Esophagus muscularis mucosa (tissue), 4 donors: ENCODE measurements around the gene CROCC. TPM values are rescaled to one million over a fixed set of nuclear protein-coding genes. Genes with fewer than 3 reads are reported as not detected.
"Not testable (repeated sequence)": the region's sequence is repeated elsewhere in the genome, so short reads cannot be mapped to it uniquely, and the experiment has no call there.

ENCODE experiments used
- DNase-seq: peaks from one replicate; pipeline ENCODE4 v3.0.0-alpha.2; 2017; ENCODE audit errors: extremely low spot score
- H3K27ac ChIP-seq, 4 donors: fragments of 200-600 bp; sonication (generic); replicated peaks in 1 of 4; 1 replicate in 3 of 4; 2 replicates in 1 of 4; pipeline ENCODE4 v1.5.1; 2016 to 2019; ENCODE audit warnings: mild to moderate bottlenecking in 1 of 4
- H3K27me3 ChIP-seq, 4 donors: fragments of 200-600 bp; sonication (generic); one replicate each; pipeline versions ENCODE4 v1.5.1 to v1.6.0; 2016 to 2019
- H3K36me3 ChIP-seq, 4 donors: fragments of 200-600 bp; sonication (generic); one replicate each; pipeline ENCODE4 v1.5.1; 2016 to 2019
- H3K4me1 ChIP-seq, 4 donors: fragments of 200-600 bp; sonication (generic); one replicate each; pipeline ENCODE4 v1.5.1; 2016 to 2019
- H3K4me3 ChIP-seq, 4 donors: fragments of 200-600 bp; sonication (generic); 1 replicate in 2 of 4; 2 replicates in 2 of 4; pipeline ENCODE4 v1.5.1; 2016 to 2019; ENCODE audit warnings: mild to moderate bottlenecking in 4 of 4, moderate library complexity in 1 of 4
- H3K9me3 ChIP-seq, 4 donors: fragments of 200-600 bp; sonication (generic); 1 replicate in 3 of 4; 2 replicates in 1 of 4; pipeline ENCODE4 v1.5.1; 2016 to 2019
- CTCF ChIP-seq, 3 experiments: fragments of 200-600 bp in 2 of 3; fragments of 450-650 bp in 1 of 3; sonication (generic) in 2 of 3; IDR thresholded peaks; one replicate each; pipeline ENCODE4 v1.5.1; 2017 to 2019; ENCODE audit warnings: antibody characterized with exemption in 3 of 3, mild to moderate bottlenecking in 2 of 3, moderate library complexity in 1 of 3
- EP300 ChIP-seq: sonication (generic); formaldehyde crosslinking; IDR thresholded peaks from one replicate; pipeline ENCODE4 v1.6.1; 2017; ENCODE audit warnings: antibody characterized with exemption
- POLR2A ChIP-seq: fragments of 450-650 bp; IDR thresholded peaks from one replicate; pipeline ENCODE4 v1.6.1; 2017; ENCODE audit warnings: antibody characterized with exemption, moderate library complexity, mild to moderate bottlenecking, low read depth
- POLR2AphosphoS5 ChIP-seq, 2 donors: sonication (generic); formaldehyde crosslinking; IDR thresholded peaks; one replicate each; pipeline ENCODE4 v1.6.1; 2017; ENCODE audit warnings: antibody characterized with exemption in 2 of 2
- WGBS: methylation state at CpG from one replicate; pipeline ENCODE4 v1.1.5; 2018; 5-methylcytosine and 5-hydroxymethylcytosine counted together
- intact Hi-C: fragments of 100-400 bp; cut with DNase I; formaldehyde crosslinking; loops from one replicate; pipeline ENCODE4 v1.15.1; 2023
- total RNA-seq, 4 donors: library from RNA; depleted of rRNA; stranded (reverse); fragments of >200 nt; gene quantifications; one replicate each; pipeline versions ENCODE4 v1.1.0 to v1.2.1, GENCODE V29; 2016

Gene CROCC
- total RNA-seq, 4 donors from 2014 or later: 17.6 to 36.3 (median 23.0) TPM

GRCh38 chr1:16905868-16906702, 15.6 kb upstream of the CROCC start:
- H3K27ac ChIP-seq: peak overlapping the region; percentile 89 to 98 (median 94)
- H3K36me3 ChIP-seq: no peaks in the 10 kb centered on the region
- no peak for TF ChIP-seq CTCF (IDR thresholded peaks at IDR 0.05)
- no peak for TF ChIP-seq POLR2A
- H3K9me3 ChIP-seq: peaks cover 0 to 11% (median 0%) of the 10 kb centered on the region in 4 donors
- no peak overlapping the region for H3K4me3 ChIP-seq
- 92% methylated on average over 11 of the region's 11 CpGs for WGBS
- no peak for DNase-seq
- intact Hi-C loops: no loop called here
- no peaks in the 10 kb centered on the region for H3K27me3 ChIP-seq
- peaks cover 0 to 32% (median 29%) of the 10 kb centered on the region in 4 donors for H3K4me1 ChIP-seq

- intact Hi-C loops: no loop called here
- Histone ChIP-seq H3K27ac (peak overlapping the region in 1 of 4 donors; percentile 96), H3K27me3 (no peaks in the 10 kb centered on the region), H3K9me3 (peaks cover 0 to 11% (median 0%) of the 10 kb centered on the region in 4 donors), H3K4me3 (no peak overlapping the region), H3K36me3 (no peaks in the 10 kb centered on the region), H3K4me1 (peaks cover 0 to 32% (median 29%) of the 10 kb centered on the region in 4 donors)
- TF ChIP-seq EP300 (no peak), CTCF (IDR thresholded peaks at IDR 0.05) (no peak), POLR2A (no peak), POLR2AphosphoS5 (IDR thresholded peaks at IDR 0.05) (no peak)
- 98% methylated on average over 4 of the region's 4 CpGs for WGBS
- DNase-seq: no peak
Observed at GRCh38 chr1:16906873-16907272, 14.9 kb upstream of the CROCC start.

GRCh38 chr1:16907870-16908758, 13.6 kb upstream of the CROCC start:
- H3K27ac ChIP-seq: no peak overlapping the region
- intact Hi-C loops: no loop called here
- DNase-seq: no peak
- TF ChIP-seq EP300: no peak
- no peak for TF ChIP-seq POLR2AphosphoS5 (IDR thresholded peaks at IDR 0.05)
- no peaks in the 10 kb centered on the region for H3K36me3 ChIP-seq
- H3K27me3 ChIP-seq: no peaks in the 10 kb centered on the region
- WGBS: 85% methylated on average over 13 of the region's 15 CpGs
- H3K4me3 ChIP-seq: no peak overlapping the region
- H3K9me3 ChIP-seq: peaks cover 0 to 11% (median 0%) of the 10 kb centered on the region in 4 donors
- H3K4me1 ChIP-seq: peaks cover 1 to 32% (median 29%) of the 10 kb centered on the region in 4 donors

- H3K27ac ChIP-seq, H3K36me3 ChIP-seq, H3K9me3 ChIP-seq, H3K4me3 ChIP-seq, H3K27me3 ChIP-seq, intact Hi-C loops, DNase-seq: not testable (repeated sequence)
- WGBS: 91% methylated on average over 8 of the region's 8 CpGs
- H3K4me1 ChIP-seq: peaks cover 15 to 35% (median 30%) of the 10 kb centered on the region in 4 donors
Observed at GRCh38 chr1:16911851-16912721, 9.6 kb upstream of the CROCC start.

- H3K4me3 ChIP-seq, intact Hi-C loops, H3K27ac ChIP-seq, H3K27me3 ChIP-seq, H3K36me3 ChIP-seq, H3K9me3 ChIP-seq, DNase-seq: not testable (repeated sequence)
- WGBS: 74% methylated on average over 8 of the region's 8 CpGs
- H3K4me1 ChIP-seq: peaks cover 15 to 35% (median 30%) of the 10 kb centered on the region in 4 donors
Observed at GRCh38 chr1:16912742-16913141, 9.0 kb upstream of the CROCC start.
